GM04503 (cell line): ENCODE data around the gene HRH3.

ENCODE experiments used
- DNase-seq: peaks from one replicate; pipeline ENCODE4 v3.0.0-alpha.2; 2012; ENCODE audit warnings: low read depth

HRH3 gene

GRCh38 chr20:62219992-62220665 lies at the start of gene HRH3:
Gene HRH3, minus strand, starts transcription at chr20:62220278. Its CDS starts 308 bp downstream, at chr20:62219970.
- DNase-seq = no peak

DNA sequence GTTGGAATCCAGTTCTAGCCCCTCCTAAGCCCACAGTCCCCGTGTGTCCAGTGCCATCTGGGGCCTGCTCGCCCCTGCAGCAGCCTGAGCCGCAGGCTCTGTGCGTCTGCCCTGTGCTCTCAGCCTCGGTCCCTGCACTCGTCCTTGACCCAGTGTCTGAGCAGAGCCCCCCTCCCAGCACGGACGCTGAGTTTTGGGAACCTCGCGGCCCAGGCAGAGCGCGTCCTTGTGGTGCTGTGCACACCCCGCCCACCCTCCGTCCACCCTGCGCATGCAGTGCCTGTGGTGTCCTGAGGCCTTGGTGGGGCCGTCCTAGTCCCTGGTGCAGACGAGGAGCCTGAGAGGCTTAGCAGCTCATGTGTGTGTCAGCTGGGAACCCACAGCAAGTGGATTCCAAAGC lies 49.8 kb upstream of the HRH3 start:
- DNase-seq = no peak

- DNase-seq = no peak
Observed at GRCh38 chr20:62269378-62269777, 49.3 kb upstream of the HRH3 start.

GRCh38 chr20:62268228-62268900 lies 48.3 kb upstream of the HRH3 start:
- no peak for DNase-seq

GRCh38 chr20:62267543-62267942 lies 47.5 kb upstream of the HRH3 start:
- DNase-seq = no peak

GRCh38 chr20:62266851-62267250 lies 46.8 kb upstream of the HRH3 start:
- DNase-seq = no peak

DNA sequence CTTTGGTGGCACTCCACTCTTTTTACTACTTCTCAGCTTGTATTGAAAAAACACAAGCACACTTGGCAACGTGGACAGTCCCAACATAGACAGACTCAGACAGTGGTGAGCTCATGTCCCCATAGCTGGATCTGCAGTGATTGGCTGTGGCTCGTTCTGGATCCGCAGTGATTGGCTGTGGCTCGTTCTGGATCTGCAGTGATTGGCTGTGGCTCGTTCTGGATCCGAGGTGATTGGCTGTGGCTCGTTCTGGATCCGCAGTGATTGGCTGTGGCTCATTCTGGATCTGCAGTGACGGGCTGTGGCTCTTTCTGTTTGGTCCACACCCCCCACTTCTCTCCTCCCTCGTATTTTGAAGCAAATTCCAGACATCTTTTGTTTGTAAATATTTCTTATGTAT lies 46.3 kb upstream of the HRH3 start:
- DNase-seq = no peak

DNA sequence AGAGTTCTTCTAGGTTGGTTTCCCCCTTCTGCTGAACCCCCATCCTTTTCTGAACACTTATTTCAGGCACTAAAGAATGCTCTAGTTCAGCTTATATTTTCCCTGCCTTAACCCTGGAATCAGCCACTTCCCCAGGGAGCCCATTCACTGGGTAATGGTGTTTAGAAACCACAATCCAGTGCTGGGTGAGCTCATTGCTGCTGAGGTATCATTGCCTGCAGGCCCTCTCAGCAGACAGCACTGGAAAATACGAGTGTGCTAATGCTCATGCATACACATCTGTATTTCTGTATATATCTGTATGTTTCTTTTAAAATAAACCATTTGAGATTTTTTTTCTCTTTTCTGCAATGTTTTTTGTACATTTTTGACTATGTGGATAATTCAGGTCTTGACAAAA lies 45.3 kb upstream of the HRH3 start:
- no peak for DNase-seq

GRCh38 chr20:62263396-62263795 lies 43.3 kb upstream of the HRH3 start:
- DNase-seq = no peak

GRCh38 chr20:62262064-62262463 lies 42.0 kb upstream of the HRH3 start:
- no peak for DNase-seq

DNA sequence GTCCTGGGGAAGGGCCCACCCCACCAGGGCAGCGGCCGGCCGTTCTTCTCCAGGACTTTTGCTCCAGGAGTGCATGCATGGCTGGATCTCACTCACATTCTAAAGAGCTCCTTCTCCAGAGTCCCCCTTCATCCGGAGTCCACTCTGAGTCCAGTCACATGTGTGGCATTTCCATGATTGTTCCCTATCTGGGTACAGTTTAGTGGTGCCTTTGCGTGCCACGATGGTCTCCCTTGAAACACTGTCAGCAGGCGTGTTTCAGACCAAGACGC lies 39.2 kb upstream of the HRH3 start:
- no peak for DNase-seq

DNA sequence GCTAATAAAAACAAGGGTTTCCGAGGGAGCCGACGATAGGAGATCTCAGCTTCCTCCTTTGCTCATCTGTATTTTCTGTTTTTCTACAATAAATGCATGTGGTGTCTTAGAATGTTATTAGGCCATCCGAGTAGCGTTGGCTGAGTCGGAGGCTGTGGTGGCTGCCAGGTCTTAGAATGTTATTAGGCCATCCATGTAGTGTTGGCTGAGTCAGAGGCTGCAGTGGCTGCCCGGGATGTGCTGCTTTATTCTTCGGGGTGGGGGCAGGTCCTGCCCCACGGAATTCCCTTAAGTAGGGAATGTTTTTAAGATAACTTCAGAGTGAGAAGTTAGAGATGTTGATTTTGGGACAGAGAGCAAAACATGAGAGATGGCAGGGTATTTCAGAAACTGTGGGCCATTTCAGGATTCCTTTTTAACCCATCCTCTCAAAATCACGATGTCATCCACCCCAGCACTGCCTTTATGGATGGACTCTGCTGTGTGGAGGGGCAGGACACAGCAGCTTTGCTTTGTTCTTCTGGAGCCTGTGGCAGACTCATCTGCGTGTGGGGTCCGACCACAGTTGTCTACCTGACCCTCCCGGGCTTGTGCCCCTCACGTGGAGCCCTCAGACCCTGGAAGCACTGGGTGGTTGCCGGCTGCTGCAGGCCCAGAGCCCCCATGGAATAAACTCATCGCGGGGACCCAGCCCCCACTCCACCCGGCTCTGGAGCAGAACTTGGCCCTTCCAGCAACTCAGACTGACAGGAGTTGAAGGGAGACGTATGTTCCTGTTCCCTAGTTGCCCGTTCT lies 38.6 kb upstream of the HRH3 start:
- DNase-seq = peak; percentile 48

DNA sequence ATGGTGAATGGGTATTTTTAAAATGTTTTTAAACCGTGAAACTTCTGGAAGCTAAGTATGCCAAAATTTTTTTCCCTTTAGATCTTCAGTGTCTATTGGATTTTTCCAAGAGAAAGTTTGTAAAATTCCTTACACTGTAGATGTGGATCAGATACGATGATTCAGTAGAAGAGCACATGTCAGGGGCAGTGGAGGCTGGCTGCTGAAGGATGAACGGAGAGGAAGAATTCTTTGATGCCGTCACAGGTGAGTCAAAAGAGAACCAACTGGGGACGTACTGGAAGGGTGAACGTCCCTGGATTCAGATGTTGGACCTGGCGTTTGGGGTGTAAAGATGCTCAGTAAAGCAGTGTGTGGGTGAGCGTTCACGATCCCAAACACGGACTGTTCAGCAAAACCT lies 35.9 kb upstream of the HRH3 start:
- no peak for DNase-seq

DNA sequence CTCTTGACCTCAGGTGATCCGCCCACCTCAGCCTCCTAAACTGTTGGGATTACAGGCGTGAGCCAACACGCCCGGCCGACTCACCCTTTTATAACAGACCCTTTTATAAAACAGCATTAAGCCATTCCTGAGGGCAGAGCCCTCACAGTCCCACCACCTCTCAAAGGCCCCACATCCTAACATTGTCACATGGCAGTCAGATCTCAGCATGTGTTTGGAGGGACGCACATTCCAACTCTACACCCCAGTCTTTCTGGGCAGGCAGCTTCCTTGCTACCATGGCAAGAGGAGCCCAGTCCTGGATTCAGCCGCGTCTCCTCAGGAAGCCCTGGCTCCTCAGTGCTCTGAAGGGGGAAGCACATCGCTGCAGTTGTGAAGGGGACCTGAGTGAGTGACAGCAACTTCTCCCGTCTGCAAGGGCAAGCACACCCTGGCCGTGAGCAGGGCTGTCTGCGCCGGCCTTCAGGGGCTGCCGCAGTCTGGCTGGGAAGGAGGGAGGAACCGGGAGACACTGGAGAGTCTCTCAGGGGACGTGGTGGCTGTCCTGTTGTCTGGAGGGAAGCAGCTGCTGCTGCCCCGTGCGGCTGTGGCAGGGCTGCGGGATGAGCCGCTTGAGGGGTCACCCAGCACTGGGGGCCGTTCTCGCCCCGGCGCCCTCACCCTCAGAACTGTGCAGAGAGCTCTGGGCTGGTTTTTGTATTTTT lies 34.1 kb upstream of the HRH3 start:
- DNase-seq = no peak

- no peak for DNase-seq
Observed at GRCh38 chr20:62253398-62253797, 33.3 kb upstream of the HRH3 start.

DNA sequence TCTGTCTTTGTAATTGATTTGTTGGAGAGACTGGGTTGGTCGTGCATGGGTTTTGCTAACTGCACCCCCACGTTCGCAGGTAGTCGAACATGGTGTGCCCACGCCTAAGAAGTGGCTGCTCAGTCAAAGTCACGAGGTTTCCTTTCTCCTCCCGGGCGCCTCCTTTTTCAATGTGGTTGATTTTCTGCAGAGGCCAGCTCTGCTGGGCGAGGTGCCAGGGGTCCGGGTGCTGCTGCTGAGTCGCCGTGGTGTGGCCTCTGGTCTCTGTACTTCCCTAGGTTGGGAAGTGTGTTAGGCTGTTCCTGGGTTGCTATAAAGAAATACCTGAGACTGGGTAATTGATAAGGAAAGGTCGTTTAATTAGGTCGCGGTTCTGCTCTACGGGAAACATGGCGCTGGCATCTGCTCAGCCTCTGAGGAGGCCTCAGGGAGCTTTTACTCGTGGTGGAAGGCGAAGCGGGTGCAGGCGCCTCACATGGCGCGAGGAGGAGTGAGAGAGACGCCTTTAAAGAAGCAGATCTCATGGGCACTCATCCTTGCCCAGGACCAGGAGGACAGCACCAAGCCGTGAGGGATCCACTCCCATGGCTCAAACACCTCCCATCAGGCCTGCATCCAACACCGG lies 32.4 kb upstream of the HRH3 start:
- DNase-seq = no peak

GRCh38 chr20:62248890-62249560 lies 28.9 kb upstream of the HRH3 start:
- DNase-seq = no peak

GRCh38 chr20:62246872-62247652 lies 27.0 kb upstream of the HRH3 start:
- no peak for DNase-seq

DNA sequence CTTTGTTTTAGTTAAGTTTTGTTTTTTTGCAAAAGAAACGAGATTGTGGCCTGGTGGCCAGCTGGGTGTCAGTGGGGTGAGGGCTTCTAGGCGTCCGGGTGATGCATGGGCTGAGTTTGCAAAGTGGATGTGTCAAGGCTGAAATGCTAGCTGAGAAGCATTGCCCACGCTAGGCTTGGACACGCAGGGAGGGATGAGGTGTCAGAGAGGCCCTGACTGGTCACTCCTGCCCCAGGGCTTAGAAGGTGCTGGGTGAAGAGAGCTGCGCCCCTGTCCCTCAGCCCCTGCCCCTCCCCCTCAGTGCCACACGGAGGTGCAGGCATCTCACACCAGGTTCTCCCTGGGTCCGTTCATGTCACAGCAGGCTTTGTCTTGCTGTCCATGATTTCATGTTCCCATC lies 26.4 kb upstream of the HRH3 start:
- DNase-seq = no peak

DNA sequence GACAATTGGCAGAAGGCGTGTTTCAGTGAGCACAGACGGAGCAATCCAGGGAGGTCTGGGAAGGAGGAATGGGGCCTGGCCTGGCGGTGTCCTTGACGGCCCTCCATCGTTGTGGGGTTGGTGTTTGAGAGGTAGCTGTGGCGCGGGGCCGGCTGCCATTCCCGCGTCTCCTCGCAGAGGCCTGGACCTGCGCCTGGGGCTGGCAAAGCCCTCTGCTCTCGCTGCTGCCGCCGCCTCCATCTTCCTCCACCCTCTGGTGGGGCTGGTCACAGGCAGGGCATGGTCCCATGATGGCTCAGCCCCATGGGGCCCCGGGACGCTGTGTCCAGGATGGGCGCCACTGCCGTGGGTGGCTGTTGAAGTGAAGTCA lies 25.8 kb upstream of the HRH3 start:
- DNase-seq = no peak

GRCh38 chr20:62244644-62245108 lies 24.6 kb upstream of the HRH3 start:
- no peak for DNase-seq
